Measurements from ENCODE around the gene PTGR1.

GRCh38 chr9:111649016-111649415 lies 49.6 kb upstream of the PTGR1 start:
- TF ChIP-seq ZNF331 (CRISPR knock-in tag; IDR thresholded peaks at IDR 0.05; ENCODE audit: low read depth), result no peak
- TF ChIP-seq, protein P1, sequence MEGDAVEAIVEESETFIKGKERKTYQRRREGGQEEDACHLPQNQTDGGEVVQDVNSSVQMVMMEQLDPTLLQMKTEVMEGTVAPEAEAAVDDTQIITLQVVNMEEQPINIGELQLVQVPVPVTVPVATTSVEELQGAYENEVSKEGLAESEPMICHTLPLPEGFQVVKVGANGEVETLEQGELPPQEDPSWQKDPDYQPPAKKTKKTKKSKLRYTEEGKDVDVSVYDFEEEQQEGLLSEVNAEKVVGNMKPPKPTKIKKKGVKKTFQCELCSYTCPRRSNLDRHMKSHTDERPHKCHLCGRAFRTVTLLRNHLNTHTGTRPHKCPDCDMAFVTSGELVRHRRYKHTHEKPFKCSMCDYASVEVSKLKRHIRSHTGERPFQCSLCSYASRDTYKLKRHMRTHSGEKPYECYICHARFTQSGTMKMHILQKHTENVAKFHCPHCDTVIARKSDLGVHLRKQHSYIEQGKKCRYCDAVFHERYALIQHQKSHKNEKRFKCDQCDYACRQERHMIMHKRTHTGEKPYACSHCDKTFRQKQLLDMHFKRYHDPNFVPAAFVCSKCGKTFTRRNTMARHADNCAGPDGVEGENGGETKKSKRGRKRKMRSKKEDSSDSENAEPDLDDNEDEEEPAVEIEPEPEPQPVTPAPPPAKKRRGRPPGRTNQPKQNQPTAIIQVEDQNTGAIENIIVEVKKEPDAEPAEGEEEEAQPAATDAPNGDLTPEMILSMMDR (conservative IDR thresholded peaks at IDR 0.05; ENCODE audit: low read depth in 2 of 2), result no peak
- no peak for TF ChIP-seq ZNF114 (CRISPR knock-in tag; IDR thresholded peaks at IDR 0.05)
- no peak for TF ChIP-seq EZH2 (IDR thresholded peaks at IDR 0.05; ENCODE audit: low read depth, unreplicated experiment)
- TF ChIP-seq JUNB (IDR thresholded peaks at IDR 0.05; ENCODE audit: unreplicated experiment), result no peak
- no peak for TF ChIP-seq POLR2AphosphoS5 (IDR thresholded peaks at IDR 0.05; ENCODE audit: low read depth)

Data from GM23338 (cell line).